ENCODE data around the gene LRRC45. TPM values are rescaled to one million over a fixed set of nuclear protein-coding genes. Genes with fewer than 3 reads are reported as not detected.

LRRC45 gene
- total RNA-seq, 5 donors from 2014 or later (not counting 1 experiment from before 2014, with no cell fraction given), result 13.3 to 28.5 (median 22.3) TPM

GRCh38 chr17:82041144-82041814 is 18.2 kb downstream of the LRRC45 start:
- H3K4me3 ChIP-seq (ENCODE audit: control insufficient read depth in 1 of 2, extremely low read depth in 1 of 2, low read length in 1 of 2), result no peak overlapping the region
- Mint-ChIP-seq H3K9me3 (no peaks in the 10 kb centered on the region), H3K36me3 (no peaks in the 10 kb centered on the region), H3K27ac (no peak overlapping the region), H3K4me1 (peaks cover 7 to 14% (median 14%) of the 10 kb centered on the region in 3 donors), H3K4me3 (no peak overlapping the region), H3K27me3 (no peaks in the 10 kb centered on the region)
- no peaks in the 10 kb centered on the region for H3K27me3 ChIP-seq (replicated peaks in 1 of 2; ENCODE audit: control insufficient read depth in 2 of 2, extremely low read depth in 1 of 2, insufficient read depth in 2 of 2, low read length in 1 of 2)
- no peaks in the 10 kb centered on the region for H3K36me3 ChIP-seq (ENCODE audit: control insufficient read depth in 2 of 2, extremely low read depth in 1 of 2, insufficient read depth in 1 of 2, low read length in 1 of 2)
- H3K4me1 ChIP-seq (ENCODE audit: control insufficient read depth in 1 of 2, extremely low read depth in 1 of 2, insufficient read depth in 2 of 2, low read length in 2 of 2), result peaks cover 7 to 14% of the 10 kb centered on the region in 2 experiments
- ATAC-seq (replicated peaks in 1 of 4), result no peak
- no peaks in the 10 kb centered on the region for H3K9me3 ChIP-seq
- DNase-seq, result no peak
- ChIA-PET CTCF (interaction anchor here in 1 of 2 donors (0.5 kb wide), 1 partner anchor 492 kb away, joined by 5 read pairs; no protein-coding TSS in a partner anchor), POLR2A (no interaction called here)
- WGBS (ENCODE audit: insufficient coverage), result no CpG with 5 or more reads among the region's 17 CpGs
- H3K27ac ChIP-seq (ENCODE audit: low read length), result no peak overlapping the region

DNA sequence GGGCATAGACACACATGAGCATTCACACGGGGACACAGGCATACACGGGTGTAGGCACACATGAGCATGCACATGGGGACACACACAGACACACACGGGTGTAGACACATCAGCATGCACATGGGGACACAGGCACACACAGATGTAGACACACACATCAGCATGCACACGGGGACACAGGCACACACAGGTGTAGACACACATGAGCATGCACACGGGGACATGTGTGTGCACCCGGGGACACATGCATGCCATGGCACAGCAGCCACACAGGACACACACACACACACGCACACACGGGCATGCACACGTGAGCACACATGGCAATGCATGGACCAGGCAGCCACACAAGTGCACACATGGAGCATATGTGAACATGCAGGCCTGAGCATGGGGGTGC is 19.5 kb downstream of the LRRC45 start:
- H3K4me3 ChIP-seq (ENCODE audit: control insufficient read depth in 1 of 2, extremely low read depth in 1 of 2, low read length in 1 of 2), result no peak overlapping the region
- H3K36me3 Mint-ChIP-seq, result peaks cover 6% of the 10 kb centered on the region
- H3K9me3 ChIP-seq, result no peaks in the 10 kb centered on the region
- no peaks in the 10 kb centered on the region for H3K36me3 ChIP-seq (ENCODE audit: control insufficient read depth in 2 of 2, extremely low read depth in 1 of 2, insufficient read depth in 1 of 2, low read length in 1 of 2)
- H3K9me3 Mint-ChIP-seq, result no peaks in the 10 kb centered on the region
- H3K4me3 Mint-ChIP-seq, result no peak overlapping the region
- peaks cover 3 to 6% of the 10 kb centered on the region in 2 experiments for H3K4me1 ChIP-seq (ENCODE audit: control insufficient read depth in 1 of 2, extremely low read depth in 1 of 2, insufficient read depth in 2 of 2, low read length in 2 of 2)
- H3K27ac ChIP-seq (ENCODE audit: low read length), result no peak overlapping the region
- no peaks in the 10 kb centered on the region for H3K27me3 Mint-ChIP-seq
- no peak for ATAC-seq (replicated peaks in 1 of 4)
- POLR2A ChIA-PET, result no interaction called here
- DNase-seq, result no peak
- H3K27me3 ChIP-seq (replicated peaks in 1 of 2; ENCODE audit: control insufficient read depth in 2 of 2, extremely low read depth in 1 of 2, insufficient read depth in 2 of 2, low read length in 1 of 2), result no peaks in the 10 kb centered on the region
- CTCF ChIA-PET, result no interaction called here
- WGBS (ENCODE audit: insufficient coverage), result 72% methylated on average over 6 of the region's 9 CpGs
- no peak overlapping the region for H3K27ac Mint-ChIP-seq
- peaks cover 5 to 10% (median 9%) of the 10 kb centered on the region in 3 donors for H3K4me1 Mint-ChIP-seq

DNA sequence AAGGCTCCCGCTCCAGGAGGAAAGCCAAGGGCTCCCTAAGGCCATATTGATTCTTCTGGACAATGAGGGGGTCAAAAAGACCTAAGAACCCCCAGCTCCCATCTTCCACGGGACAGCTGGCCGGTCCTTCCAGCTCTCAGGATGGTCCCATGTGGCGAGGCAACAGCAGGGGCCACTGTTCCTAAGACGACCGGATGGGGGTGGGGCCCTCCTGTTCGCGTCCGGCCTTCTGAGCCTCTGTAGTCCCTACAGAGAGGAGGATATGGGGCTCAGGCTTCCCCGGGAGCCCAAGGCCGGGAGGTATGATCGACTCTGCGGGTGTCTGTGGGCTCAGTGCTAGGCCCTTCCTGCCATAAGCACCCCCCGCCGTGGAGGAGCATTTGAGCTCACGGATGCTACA is 20.4 kb downstream of the LRRC45 start:
- WGBS (ENCODE audit: insufficient coverage), result 93% methylated on average over 12 of the region's 16 CpGs
- Mint-ChIP-seq H3K27ac (no peak overlapping the region), H3K27me3 (no peaks in the 10 kb centered on the region), H3K9me3 (no peaks in the 10 kb centered on the region), H3K4me3 (no peak overlapping the region), H3K36me3 (peaks cover 7% of the 10 kb centered on the region), H3K4me1 (peaks cover 0 to 6% (median 5%) of the 10 kb centered on the region in 3 donors)
- ChIA-PET CTCF (interaction anchor here in 1 of 2 donors (1.0 kb wide), 1 partner anchor 21 kb away, joined by 9 read pairs; the partner anchor contains the start of genes CENPX and LRRC45), POLR2A (no interaction called here)
- Histone ChIP-seq H3K36me3 (ENCODE audit: control insufficient read depth in 2 of 2, extremely low read depth in 1 of 2, insufficient read depth in 1 of 2, low read length in 1 of 2) (peaks cover 4 to 5% of the 10 kb centered on the region in 2 donors), H3K4me3 (ENCODE audit: control insufficient read depth in 1 of 2, extremely low read depth in 1 of 2, low read length in 1 of 2) (no peak overlapping the region), H3K27ac (ENCODE audit: low read length) (no peak overlapping the region), H3K27me3 (replicated peaks in 1 of 2; ENCODE audit: control insufficient read depth in 2 of 2, extremely low read depth in 1 of 2, insufficient read depth in 2 of 2, low read length in 1 of 2) (no peaks in the 10 kb centered on the region), H3K9me3 (no peaks in the 10 kb centered on the region), H3K4me1 (ENCODE audit: control insufficient read depth in 1 of 2, extremely low read depth in 1 of 2, insufficient read depth in 2 of 2, low read length in 2 of 2) (no peaks in the 10 kb centered on the region)
- DNase-seq (no peak), ATAC-seq (replicated peaks in 1 of 4) (no peak)

GRCh38 chr17:82045936-82046484 is 22.9 kb downstream of the LRRC45 start:
- no peak for ATAC-seq (replicated peaks in 1 of 4)
- H3K27ac Mint-ChIP-seq, result peak overlapping the region in 1 of 2 donors; percentile 58
- WGBS (ENCODE audit: insufficient coverage), result 87% methylated on average over 13 of the region's 14 CpGs

DNA sequence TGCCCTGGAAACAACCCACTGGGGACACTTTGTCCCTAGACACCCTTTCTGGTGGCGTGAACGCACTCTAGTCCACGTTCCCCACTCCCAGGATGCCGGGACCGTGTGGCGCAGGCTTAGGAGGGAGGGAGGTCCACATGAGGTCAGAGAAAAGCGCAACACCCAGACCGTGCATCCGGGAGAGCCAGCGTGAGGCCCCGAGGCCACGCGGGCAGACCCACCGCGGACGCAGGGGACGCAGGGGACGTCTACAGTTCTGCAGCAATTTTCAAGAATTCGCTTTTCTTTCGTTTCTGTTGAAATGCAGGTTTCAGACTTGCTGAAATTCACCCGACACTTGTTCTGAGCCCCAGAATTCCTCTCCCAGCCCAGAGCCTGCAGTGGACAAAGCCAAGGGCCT is 23.8 kb downstream of the LRRC45 start:
- Histone ChIP-seq H3K27me3 (replicated peaks in 1 of 2; ENCODE audit: control insufficient read depth in 2 of 2, extremely low read depth in 1 of 2, insufficient read depth in 2 of 2, low read length in 1 of 2) (no peaks in the 10 kb centered on the region), H3K9me3 (no peaks in the 10 kb centered on the region), H3K27ac (ENCODE audit: low read length) (no peak overlapping the region), H3K4me3 (ENCODE audit: control insufficient read depth in 1 of 2, extremely low read depth in 1 of 2, low read length in 1 of 2) (no peak overlapping the region), H3K36me3 (ENCODE audit: control insufficient read depth in 2 of 2, extremely low read depth in 1 of 2, insufficient read depth in 1 of 2, low read length in 1 of 2) (peaks cover 4 to 8% of the 10 kb centered on the region in 2 donors), H3K4me1 (ENCODE audit: control insufficient read depth in 1 of 2, extremely low read depth in 1 of 2, insufficient read depth in 2 of 2, low read length in 2 of 2) (peaks cover 0 to 19% of the 10 kb centered on the region in 2 experiments)
- Mint-ChIP-seq H3K27me3 (no peaks in the 10 kb centered on the region), H3K27ac (no peak overlapping the region), H3K36me3 (peaks cover 7% of the 10 kb centered on the region), H3K4me3 (no peak overlapping the region), H3K9me3 (no peaks in the 10 kb centered on the region), H3K4me1 (peaks cover 5 to 11% (median 10%) of the 10 kb centered on the region in 3 donors)
- 98% methylated on average over 21 of the region's 21 CpGs for WGBS (ENCODE audit: insufficient coverage)
- POLR2A ChIA-PET, result no interaction called here
- DNase-seq (no peak), ATAC-seq (replicated peaks in 1 of 4) (no peak)
- CTCF ChIA-PET, result no interaction called here

More at GRCh38 chr17:82045936-82046484, 22.9 kb downstream of the LRRC45 start:
- Mint-ChIP-seq H3K4me1 (peaks cover 5 to 11% (median 10%) of the 10 kb centered on the region in 3 donors), H3K4me3 (no peak overlapping the region), H3K36me3 (peaks cover 7% of the 10 kb centered on the region), H3K9me3 (no peaks in the 10 kb centered on the region), H3K27me3 (no peaks in the 10 kb centered on the region)
- Histone ChIP-seq H3K27ac (ENCODE audit: low read length) (no peak overlapping the region), H3K27me3 (replicated peaks in 1 of 2; ENCODE audit: control insufficient read depth in 2 of 2, extremely low read depth in 1 of 2, insufficient read depth in 2 of 2, low read length in 1 of 2) (no peaks in the 10 kb centered on the region), H3K4me1 (ENCODE audit: control insufficient read depth in 1 of 2, extremely low read depth in 1 of 2, insufficient read depth in 2 of 2, low read length in 2 of 2) (peaks cover 0 to 18% of the 10 kb centered on the region in 2 experiments), H3K9me3 (no peaks in the 10 kb centered on the region), H3K4me3 (ENCODE audit: control insufficient read depth in 1 of 2, extremely low read depth in 1 of 2, low read length in 1 of 2) (no peak overlapping the region), H3K36me3 (ENCODE audit: control insufficient read depth in 2 of 2, extremely low read depth in 1 of 2, insufficient read depth in 1 of 2, low read length in 1 of 2) (peaks cover 4 to 8% of the 10 kb centered on the region in 2 donors)
- ChIA-PET POLR2A (no interaction called here), CTCF (no interaction called here)
- no peak for DNase-seq

- no peaks in the 10 kb centered on the region for H3K9me3 ChIP-seq
- ATAC-seq (replicated peaks in 1 of 4), result no peak
- no peak for DNase-seq
- no peak overlapping the region for H3K27ac Mint-ChIP-seq
- H3K27ac ChIP-seq (ENCODE audit: low read length), result no peak overlapping the region
- H3K4me1 Mint-ChIP-seq, result peaks cover 5 to 11% (median 10%) of the 10 kb centered on the region in 3 donors
- H3K27me3 ChIP-seq (replicated peaks in 1 of 2; ENCODE audit: control insufficient read depth in 2 of 2, extremely low read depth in 1 of 2, insufficient read depth in 2 of 2, low read length in 1 of 2), result no peaks in the 10 kb centered on the region
- 75% methylated on average over 21 of the region's 24 CpGs for WGBS (ENCODE audit: insufficient coverage)
- H3K4me1 ChIP-seq (ENCODE audit: control insufficient read depth in 1 of 2, extremely low read depth in 1 of 2, insufficient read depth in 2 of 2, low read length in 2 of 2), result peaks cover 3 to 23% of the 10 kb centered on the region in 2 experiments
- H3K36me3 Mint-ChIP-seq, result peaks cover 7% of the 10 kb centered on the region
- no peaks in the 10 kb centered on the region for H3K27me3 Mint-ChIP-seq
- no peak overlapping the region for H3K4me3 ChIP-seq (ENCODE audit: control insufficient read depth in 1 of 2, extremely low read depth in 1 of 2, low read length in 1 of 2)
- H3K4me3 Mint-ChIP-seq, result peak overlapping the region in 2 of 3 donors; percentile 29 to 36
- H3K36me3 ChIP-seq (ENCODE audit: control insufficient read depth in 2 of 2, extremely low read depth in 1 of 2, insufficient read depth in 1 of 2, low read length in 1 of 2), result peaks cover 4 to 8% of the 10 kb centered on the region in 2 donors
- no peaks in the 10 kb centered on the region for H3K9me3 Mint-ChIP-seq
- CTCF ChIA-PET, result no interaction called here
- POLR2A ChIA-PET, result no interaction called here
These were observed 24.3 kb downstream of the LRRC45 start for GRCh38 chr17:82047379-82047778.
